Measurements from ENCODE around the gene NTS. TPM values are rescaled to one million over a fixed set of nuclear protein-coding genes. Genes with fewer than 3 reads are reported as not detected.

Gene NTS
- total and polyA plus RNA-seq, 8 donors: 0.47 to 13.3 (median 5.4) TPM

DNA sequence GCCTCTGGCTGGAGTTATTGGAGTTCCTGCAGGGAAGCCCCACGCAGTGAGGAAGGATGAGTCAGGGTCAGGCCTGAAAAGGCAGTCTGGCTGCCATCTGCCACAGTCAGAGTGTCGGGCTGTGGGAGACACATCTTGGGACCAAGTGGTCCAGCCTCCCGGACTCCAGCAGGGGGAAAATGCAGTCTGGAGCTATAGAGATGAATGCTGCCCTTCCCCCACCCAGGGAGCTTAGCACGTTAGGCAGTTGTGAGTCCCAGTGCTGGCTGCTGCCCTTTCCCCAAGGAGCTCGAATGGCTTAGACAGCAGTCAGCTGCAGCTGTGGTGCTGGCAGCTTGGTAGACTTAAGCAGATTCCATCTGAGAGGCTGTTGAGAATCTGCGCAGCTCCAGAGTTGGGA is 8.2 kb upstream of the NTS start:
- H3K4me3 ChIP-seq: no peak overlapping the region
- H3K4me1 ChIP-seq: no peaks in the 10 kb centered on the region
- no peaks in the 10 kb centered on the region for H3K36me3 ChIP-seq
- TF ChIP-seq, protein P1, sequence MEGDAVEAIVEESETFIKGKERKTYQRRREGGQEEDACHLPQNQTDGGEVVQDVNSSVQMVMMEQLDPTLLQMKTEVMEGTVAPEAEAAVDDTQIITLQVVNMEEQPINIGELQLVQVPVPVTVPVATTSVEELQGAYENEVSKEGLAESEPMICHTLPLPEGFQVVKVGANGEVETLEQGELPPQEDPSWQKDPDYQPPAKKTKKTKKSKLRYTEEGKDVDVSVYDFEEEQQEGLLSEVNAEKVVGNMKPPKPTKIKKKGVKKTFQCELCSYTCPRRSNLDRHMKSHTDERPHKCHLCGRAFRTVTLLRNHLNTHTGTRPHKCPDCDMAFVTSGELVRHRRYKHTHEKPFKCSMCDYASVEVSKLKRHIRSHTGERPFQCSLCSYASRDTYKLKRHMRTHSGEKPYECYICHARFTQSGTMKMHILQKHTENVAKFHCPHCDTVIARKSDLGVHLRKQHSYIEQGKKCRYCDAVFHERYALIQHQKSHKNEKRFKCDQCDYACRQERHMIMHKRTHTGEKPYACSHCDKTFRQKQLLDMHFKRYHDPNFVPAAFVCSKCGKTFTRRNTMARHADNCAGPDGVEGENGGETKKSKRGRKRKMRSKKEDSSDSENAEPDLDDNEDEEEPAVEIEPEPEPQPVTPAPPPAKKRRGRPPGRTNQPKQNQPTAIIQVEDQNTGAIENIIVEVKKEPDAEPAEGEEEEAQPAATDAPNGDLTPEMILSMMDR (IDR thresholded peaks at IDR 0.05): no peak
- no peak for ATAC-seq
- intact Hi-C loops (cut with DNase I): loop anchor here in 1 of 2 donors (10.0 kb wide), 1 partner anchor 291 kb away; no protein-coding TSS in a partner anchor
- H3K9me3 ChIP-seq: no peaks in the 10 kb centered on the region
- H3K27me3 ChIP-seq: no peaks in the 10 kb centered on the region
- no peak for DNase-seq
- no peak overlapping the region for H3K27ac ChIP-seq

- Histone ChIP-seq H3K9me3 (no peaks in the 10 kb centered on the region), H3K36me3 (no peaks in the 10 kb centered on the region), H3K4me3 (no peak overlapping the region), H3K27me3 (no peaks in the 10 kb centered on the region), H3K4me1 (no peaks in the 10 kb centered on the region), H3K27ac (no peak overlapping the region)
- TF ChIP-seq, protein P1 (IDR thresholded peaks at IDR 0.05): peak; percentile 61 to 89
- DNase-seq (peak in 2 of 4 donors; percentile 52 to 65), ATAC-seq (peak; percentile 97)
- intact Hi-C loops (cut with DNase I): loop anchor here in 1 of 2 donors (10.0 kb wide), 1 partner anchor 292 kb away; no protein-coding TSS in a partner anchor
These were observed 6.9 kb upstream of the NTS start for GRCh38 chr12:85866986-85867776.

GRCh38 chr12:85872497-85873091 is 1.5 kb upstream of the NTS start:
- intact Hi-C loops (cut with DNase I): loop anchor here in 1 of 2 donors (5.0 kb wide), 1 partner anchor 395 kb away; no protein-coding TSS in a partner anchor
- H3K27ac ChIP-seq: no peak overlapping the region
- TF ChIP-seq, protein P1 (IDR thresholded peaks at IDR 0.05): peak; percentile 51 to 53
- no peaks in the 10 kb centered on the region for H3K36me3 ChIP-seq
- H3K4me3 ChIP-seq: no peak overlapping the region
- DNase-seq (peak in 2 of 4 donors; percentile 23 to 60), ATAC-seq (peak; percentile 82)
- H3K9me3 ChIP-seq: no peaks in the 10 kb centered on the region
- no peaks in the 10 kb centered on the region for H3K27me3 ChIP-seq
- no peaks in the 10 kb centered on the region for H3K4me1 ChIP-seq

DNA sequence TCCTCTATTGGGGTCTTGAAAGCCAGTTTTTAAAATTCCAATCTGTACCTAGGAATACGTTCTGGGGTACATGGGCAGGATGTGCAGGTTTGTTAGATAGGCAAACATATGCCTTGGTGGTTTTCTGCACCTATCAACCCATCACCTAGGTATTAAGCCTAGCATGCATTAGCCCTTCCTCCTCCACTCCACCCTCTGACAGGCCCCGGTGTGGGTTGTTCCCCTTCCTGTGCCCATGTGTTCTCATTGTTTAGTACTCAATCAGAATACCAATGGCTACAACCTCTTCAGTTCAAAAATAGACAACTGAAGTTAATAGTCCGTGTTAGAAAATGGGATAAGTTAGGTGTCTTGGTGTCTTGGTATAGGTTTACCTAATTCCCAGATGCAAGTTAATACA is 3.4 kb downstream of the NTS start:
- H3K9me3 ChIP-seq: no peaks in the 10 kb centered on the region
- no peak for ATAC-seq
- intact Hi-C loops (cut with DNase I): no loop called here

More for the DNA sequence above, 3.4 kb downstream of the NTS start:
- Histone ChIP-seq H3K27ac (no peak overlapping the region), H3K4me1 (no peaks in the 10 kb centered on the region), H3K27me3 (no peaks in the 10 kb centered on the region), H3K36me3 (no peaks in the 10 kb centered on the region), H3K4me3 (no peak overlapping the region)
- TF ChIP-seq, protein P1 (IDR thresholded peaks at IDR 0.05): no peak
- no peak for DNase-seq
